Right lobe of liver (tissue), 6 donors: ENCODE data around the gene FSTL4. TPM values are rescaled to one million over a fixed set of nuclear protein-coding genes. Genes with fewer than 3 reads are reported as not detected.
A peak's percentile ranks its signal among the peaks of the same experiment; 100 is the strongest.

Experiments used
- ATAC-seq, 4 donors: fragments of 200-7000 bp; cut with Tn5 transposase; one replicate each; pipeline ENCODE4 v1.9.1; 2020; ENCODE audit warnings: mild to moderate bottlenecking in 4 of 4, moderate library complexity in 4 of 4
- DNase-seq, 3 donors: peaks; one replicate each; pipeline ENCODE4 v3.0.0-alpha.2; 2020
- H3K27ac ChIP-seq, 3 donors: fragments of 200-600 bp; one replicate each; pipeline ENCODE4 v1.8.0; 2022
- H3K27me3 ChIP-seq, 2 donors: fragments of 200-600 bp; one replicate each; pipeline ENCODE4 v1.8.0; 2022
- H3K36me3 ChIP-seq, 4 donors: fragments of 200-600 bp; sonication (generic) in 1 of 4; one replicate each; pipeline versions ENCODE4 v1.5.1 to v1.8.0; 2017 to 2022; ENCODE audit warnings: control low read depth in 1 of 4
- H3K4me1 ChIP-seq, 4 donors: fragments of 200-600 bp; sonication (generic) in 1 of 4; one replicate each; pipeline versions ENCODE4 v1.5.1 to v1.8.0; 2017 to 2022; ENCODE audit warnings: control low read depth in 1 of 4
- H3K4me3 ChIP-seq, 3 donors: fragments of 200-600 bp; one replicate each; pipeline ENCODE4 v1.8.0; 2022
- H3K9me3 ChIP-seq, 4 donors: fragments of 200-600 bp; sonication (generic) in 1 of 4; one replicate each; pipeline versions ENCODE4 v1.5.1 to v1.8.0; 2017 to 2022; ENCODE audit warnings: control low read depth in 1 of 4
- POLR2A ChIP-seq: fragments of 450-650 bp; IDR thresholded peaks from one replicate; pipeline ENCODE4 v1.6.1; 2017; ENCODE audit warnings: antibody characterized with exemption, mild to moderate bottlenecking
- WGBS: methylation state at CpG from one replicate; pipeline ENCODE4 v1.1.6; 2018; ENCODE audit warnings: low coverage, low lambda C conversion rate; ENCODE audit not compliant: insufficient coverage; ENCODE audit errors: missing lambda C conversion rate; 5-methylcytosine and 5-hydroxymethylcytosine counted together
- intact Hi-C, 2 donors: fragments of 100-400 bp; cut with DNase I; formaldehyde crosslinking; loops; one replicate each; pipeline versions ENCODE4 v1.11.2 to v1.14.1; 2022
- total RNA-seq, 6 experiments: library from RNA; depleted of rRNA in 2 of 6; stranded (reverse); fragments of >200 nt in 2 of 6; fragmentation: NEBNext Ultra II Directional in 3 of 6; extraction: Animal tissue kit (Norgen Biotek cat#: 25700) in 3 of 6; gene quantifications; one replicate each; pipeline versions ENCODE4 v1.1.0 to v1.2.4, GENCODE V29; 2016 to 2023
- TF ChIP-seq, protein P1 (sequence below), 4 donors: fragments of 200-600 bp in 3 of 4; fragments of 450-650 bp in 1 of 4; IDR thresholded peaks; one replicate each; pipeline versions ENCODE4 v1.5.1 to v1.8.0; 2016 to 2022; ENCODE audit warnings: antibody characterized with exemption in 4 of 4, mild to moderate bottlenecking in 2 of 4
- donor health status: DM: no; HTN: yes; CAD: no.
- donor health status: DM: no; HTN: no; CAD: no.
- donor health status: DM: no; HTN: no; CAD: no.
- donor health status: DM: no; HTN: yes; CAD: no.
- donor health status: DM: no; HTN: yes; CAD: no.

Gene FSTL4
- total RNA-seq, 6 experiments from 2014 or later: 0.62 to 1.3 (median 0.80) TPM; not detected in 3

GRCh38 chr5:133252133-133252480, 360.2 kb downstream of the FSTL4 start:
- H3K27me3 ChIP-seq: no peaks in the 10 kb centered on the region
- no peak for ATAC-seq
- 60% methylated on average over 5 of the region's 6 CpGs for WGBS

DNA sequence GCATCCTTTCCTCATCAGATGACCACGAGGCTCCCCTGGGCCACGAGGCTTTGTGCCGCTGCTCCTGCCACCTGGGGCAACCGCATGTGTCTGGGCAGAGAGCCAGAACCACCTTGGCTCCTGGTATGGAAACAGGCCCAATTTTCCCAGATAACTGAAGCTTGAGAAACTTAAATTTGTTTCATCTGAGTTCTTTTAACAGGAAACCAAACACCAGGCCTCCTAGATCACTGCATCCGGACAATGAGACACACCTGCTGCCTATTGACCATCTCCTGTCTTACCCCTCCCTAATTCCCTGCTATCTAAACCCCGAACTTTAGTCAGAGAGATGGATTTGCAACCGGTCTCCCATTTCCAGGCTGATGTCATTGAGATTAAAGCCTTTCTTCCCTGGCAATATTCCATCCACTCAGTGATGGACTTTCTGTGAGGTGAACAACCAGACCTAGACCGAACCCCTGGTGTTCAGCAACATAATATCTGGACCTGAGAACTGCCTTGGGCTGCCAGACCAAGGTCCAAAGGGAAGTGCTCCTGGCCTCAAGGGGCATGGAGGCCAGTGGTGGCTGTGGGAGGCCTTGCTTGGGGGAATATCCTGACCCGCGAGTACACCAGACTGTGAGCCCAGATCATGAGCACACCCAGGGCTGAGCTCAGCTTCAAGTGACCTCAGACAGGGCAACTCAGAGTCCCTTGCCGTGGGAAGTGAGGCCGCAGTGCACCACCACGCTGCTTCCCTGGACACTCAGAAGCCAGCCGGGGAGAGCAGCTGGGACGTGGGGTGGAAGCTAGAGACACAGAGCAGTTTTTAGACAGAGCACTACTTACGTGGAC, 360.8 kb downstream of the FSTL4 start:
- H3K27ac ChIP-seq: no peak overlapping the region
- no peaks in the 10 kb centered on the region for H3K36me3 ChIP-seq
- TF ChIP-seq, protein P1, sequence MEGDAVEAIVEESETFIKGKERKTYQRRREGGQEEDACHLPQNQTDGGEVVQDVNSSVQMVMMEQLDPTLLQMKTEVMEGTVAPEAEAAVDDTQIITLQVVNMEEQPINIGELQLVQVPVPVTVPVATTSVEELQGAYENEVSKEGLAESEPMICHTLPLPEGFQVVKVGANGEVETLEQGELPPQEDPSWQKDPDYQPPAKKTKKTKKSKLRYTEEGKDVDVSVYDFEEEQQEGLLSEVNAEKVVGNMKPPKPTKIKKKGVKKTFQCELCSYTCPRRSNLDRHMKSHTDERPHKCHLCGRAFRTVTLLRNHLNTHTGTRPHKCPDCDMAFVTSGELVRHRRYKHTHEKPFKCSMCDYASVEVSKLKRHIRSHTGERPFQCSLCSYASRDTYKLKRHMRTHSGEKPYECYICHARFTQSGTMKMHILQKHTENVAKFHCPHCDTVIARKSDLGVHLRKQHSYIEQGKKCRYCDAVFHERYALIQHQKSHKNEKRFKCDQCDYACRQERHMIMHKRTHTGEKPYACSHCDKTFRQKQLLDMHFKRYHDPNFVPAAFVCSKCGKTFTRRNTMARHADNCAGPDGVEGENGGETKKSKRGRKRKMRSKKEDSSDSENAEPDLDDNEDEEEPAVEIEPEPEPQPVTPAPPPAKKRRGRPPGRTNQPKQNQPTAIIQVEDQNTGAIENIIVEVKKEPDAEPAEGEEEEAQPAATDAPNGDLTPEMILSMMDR (IDR thresholded peaks at IDR 0.05): no peak
- WGBS: 45% methylated on average over 5 of the region's 16 CpGs
- H3K27me3 ChIP-seq: no peaks in the 10 kb centered on the region
- ATAC-seq (peak in 3 of 4 donors; percentile 40 to 50 (median 45)), DNase-seq (peak; percentile 61 to 70 (median 66))
- no peaks in the 10 kb centered on the region for H3K4me1 ChIP-seq
- H3K4me3 ChIP-seq: no peak overlapping the region
- no peaks in the 10 kb centered on the region for H3K9me3 ChIP-seq
- intact Hi-C loops: no loop called here

More at GRCh38 chr5:133252133-133252480, 360.2 kb downstream of the FSTL4 start:
- DNase-seq: no peak
- H3K36me3 ChIP-seq: no peaks in the 10 kb centered on the region
- H3K4me1 ChIP-seq: no peaks in the 10 kb centered on the region
- intact Hi-C loops: no loop called here
- no peak overlapping the region for H3K27ac ChIP-seq
- no peak for TF ChIP-seq POLR2A
- TF ChIP-seq, protein P1 (IDR thresholded peaks at IDR 0.05): no peak
- H3K9me3 ChIP-seq: no peaks in the 10 kb centered on the region
- no peak overlapping the region for H3K4me3 ChIP-seq

DNA sequence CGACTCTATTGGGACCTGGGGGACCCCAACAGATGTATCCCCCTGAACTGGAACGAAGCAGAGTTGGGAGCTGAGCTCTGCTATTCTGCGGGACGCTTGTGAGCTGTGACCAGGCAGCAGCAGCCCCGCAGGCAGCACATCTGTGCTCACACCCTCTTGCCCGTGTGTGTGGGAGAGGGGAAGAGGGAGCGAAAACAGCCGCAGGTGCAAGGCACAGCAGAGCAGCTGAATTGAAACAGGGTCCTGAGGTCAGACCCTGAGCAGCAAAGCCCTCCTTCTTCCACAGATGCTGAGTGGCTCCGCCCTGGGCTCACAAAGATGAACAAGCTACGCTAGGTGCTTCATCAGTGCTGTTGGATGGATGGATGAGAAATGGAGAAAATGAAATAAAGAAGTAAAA, 361.8 kb downstream of the FSTL4 start:
- Histone ChIP-seq H3K4me3 (no peak overlapping the region), H3K27me3 (no peaks in the 10 kb centered on the region), H3K4me1 (no peaks in the 10 kb centered on the region), H3K9me3 (no peaks in the 10 kb centered on the region), H3K36me3 (no peaks in the 10 kb centered on the region), H3K27ac (no peak overlapping the region)
- no peak for DNase-seq
- intact Hi-C loops: no loop called here
- no peak for ATAC-seq
- no peak for TF ChIP-seq POLR2A
- TF ChIP-seq, protein P1 (IDR thresholded peaks at IDR 0.05): no peak
- WGBS: 69% methylated on average over 2 of the region's 10 CpGs

- H3K27me3 ChIP-seq: no peaks in the 10 kb centered on the region
- TF ChIP-seq, protein P1 (IDR thresholded peaks at IDR 0.05): no peak
- TF ChIP-seq POLR2A: no peak
- H3K36me3 ChIP-seq: no peaks in the 10 kb centered on the region
- H3K4me3 ChIP-seq: no peak overlapping the region
- WGBS: 40% methylated on average over 3 of the region's 6 CpGs
- DNase-seq (peak in 1 of 3 donors; percentile 47), ATAC-seq (peak in 2 of 4 donors; percentile 15 to 51)
- no peak overlapping the region for H3K27ac ChIP-seq
- H3K4me1 ChIP-seq: no peaks in the 10 kb centered on the region
- no peaks in the 10 kb centered on the region for H3K9me3 ChIP-seq
- intact Hi-C loops: loop anchor here in 1 of 2 donors (10.0 kb wide), 1 partner anchor 135 kb away; no protein-coding TSS in a partner anchor
These were observed 362.7 kb downstream of the FSTL4 start for GRCh38 chr5:133249593-133249992.
